Prostate gland (tissue), 2 donors: ENCODE data around the gene GP2.

ENCODE experiments used
- POLR2A ChIP-seq: fragments of 450-650 bp; IDR thresholded peaks from one replicate; pipeline ENCODE4 v1.6.1; 2016; ENCODE audit warnings: antibody characterized with exemption, mild to moderate bottlenecking
- POLR2AphosphoS5 ChIP-seq: sonication (generic); formaldehyde crosslinking; IDR thresholded peaks from one replicate; pipeline ENCODE4 v1.6.1; 2017; ENCODE audit warnings: antibody characterized with exemption
- TF ChIP-seq, protein P1 (sequence below), 4 experiments: fragments of 200-600 bp in 2 of 4; fragments of 450-650 bp in 2 of 4; sonication (generic) in 2 of 4; IDR thresholded peaks; 1 replicate in 3 of 4; 2 replicates in 1 of 4; pipeline ENCODE4 v1.5.1; 2016 to 2019; ENCODE audit warnings: antibody characterized with exemption in 4 of 4, mild to moderate bottlenecking in 2 of 4, moderate library complexity in 2 of 4

GRCh38 chr16:20263138-20263855, 64.0 kb downstream of the GP2 start:
- TF ChIP-seq, protein P1, sequence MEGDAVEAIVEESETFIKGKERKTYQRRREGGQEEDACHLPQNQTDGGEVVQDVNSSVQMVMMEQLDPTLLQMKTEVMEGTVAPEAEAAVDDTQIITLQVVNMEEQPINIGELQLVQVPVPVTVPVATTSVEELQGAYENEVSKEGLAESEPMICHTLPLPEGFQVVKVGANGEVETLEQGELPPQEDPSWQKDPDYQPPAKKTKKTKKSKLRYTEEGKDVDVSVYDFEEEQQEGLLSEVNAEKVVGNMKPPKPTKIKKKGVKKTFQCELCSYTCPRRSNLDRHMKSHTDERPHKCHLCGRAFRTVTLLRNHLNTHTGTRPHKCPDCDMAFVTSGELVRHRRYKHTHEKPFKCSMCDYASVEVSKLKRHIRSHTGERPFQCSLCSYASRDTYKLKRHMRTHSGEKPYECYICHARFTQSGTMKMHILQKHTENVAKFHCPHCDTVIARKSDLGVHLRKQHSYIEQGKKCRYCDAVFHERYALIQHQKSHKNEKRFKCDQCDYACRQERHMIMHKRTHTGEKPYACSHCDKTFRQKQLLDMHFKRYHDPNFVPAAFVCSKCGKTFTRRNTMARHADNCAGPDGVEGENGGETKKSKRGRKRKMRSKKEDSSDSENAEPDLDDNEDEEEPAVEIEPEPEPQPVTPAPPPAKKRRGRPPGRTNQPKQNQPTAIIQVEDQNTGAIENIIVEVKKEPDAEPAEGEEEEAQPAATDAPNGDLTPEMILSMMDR (IDR thresholded peaks at IDR 0.05) = no peak
- TF ChIP-seq POLR2A (no peak), POLR2AphosphoS5 (no peak)
